Right cardiac atrium (tissue), 5 donors: ENCODE results near the gene CMPK1. TPM values are rescaled to one million over a fixed set of nuclear protein-coding genes. Genes with fewer than 3 reads are reported as not detected.

ENCODE experiments used
- ATAC-seq, 2 donors: fragments of 200-7000 bp; cut with Tn5 transposase; one replicate each; pipeline versions ENCODE4 v1.8.0 to v1.9.1; 2020; ENCODE audit warnings: moderate library complexity in 2 of 2, mild to moderate bottlenecking in 1 of 2
- DNase-seq, 3 donors: peaks; one replicate each; pipeline ENCODE4 v3.0.0-alpha.2; 2020
- H3K27ac ChIP-seq: one replicate; pipeline ENCODE4 v1.5.1; 2013; ENCODE audit warnings: mild to moderate bottlenecking, low read length, control low read depth, moderate library complexity
- H3K27me3 ChIP-seq: one replicate; pipeline ENCODE4 v1.6.1; 2013; ENCODE audit not compliant: control insufficient read depth, insufficient read depth
- H3K4me1 ChIP-seq: one replicate; pipeline ENCODE4 v1.6.1; 2013; ENCODE audit warnings: low read length; ENCODE audit not compliant: control insufficient read depth, insufficient read depth
- H3K4me3 ChIP-seq: one replicate; pipeline ENCODE4 v1.5.1; 2013; ENCODE audit warnings: low read length, control low read depth
- H3K9me3 ChIP-seq: one replicate; pipeline ENCODE4 v1.6.1; 2013; ENCODE audit warnings: low read length; ENCODE audit not compliant: control insufficient read depth
- WGBS: extraction: QIAGEN DNeasy Blood & Tissue Kit; methylation state at CpG from one replicate; pipeline ENCODE4 v1.1.7; 2013; 5-methylcytosine and 5-hydroxymethylcytosine counted together
- intact Hi-C, 4 donors: fragments of 100-400 bp; cut with DNase I; formaldehyde crosslinking; loops; one replicate each; pipeline versions ENCODE4 v1.11.0 to v1.14.0; 2022 to 2023
- polyA plus RNA-seq: library from polyadenylated mRNA; stranded (reverse); fragments of 200-250 nt; gene quantifications from one replicate; pipeline ENCODE4 v1.2.3, GENCODE V29; 2013
- total RNA-seq, 4 donors: library from RNA; stranded (reverse); fragmentation: NEBNext Ultra II Directional; extraction: Animal tissue kit (Norgen Biotek cat#: 25700); gene quantifications; one replicate each; pipeline ENCODE4 v1.2.1, GENCODE V29; 2021
- donor health status: healthy with polysubstance abuse.
- donor health status: DM: no; HTN: yes; CAD: no.
- donor health status: DM: no; HTN: no; CAD: no.
- donor health status: DM: no; HTN: yes; CAD: no; lungs with severe emphysema.
- donor health status: DM: yes; HTN: yes; CAD: no.

Gene CMPK1
- total and polyA plus RNA-seq, 5 donors, result 53.6 to 103 (median 77.5) TPM

DNA sequence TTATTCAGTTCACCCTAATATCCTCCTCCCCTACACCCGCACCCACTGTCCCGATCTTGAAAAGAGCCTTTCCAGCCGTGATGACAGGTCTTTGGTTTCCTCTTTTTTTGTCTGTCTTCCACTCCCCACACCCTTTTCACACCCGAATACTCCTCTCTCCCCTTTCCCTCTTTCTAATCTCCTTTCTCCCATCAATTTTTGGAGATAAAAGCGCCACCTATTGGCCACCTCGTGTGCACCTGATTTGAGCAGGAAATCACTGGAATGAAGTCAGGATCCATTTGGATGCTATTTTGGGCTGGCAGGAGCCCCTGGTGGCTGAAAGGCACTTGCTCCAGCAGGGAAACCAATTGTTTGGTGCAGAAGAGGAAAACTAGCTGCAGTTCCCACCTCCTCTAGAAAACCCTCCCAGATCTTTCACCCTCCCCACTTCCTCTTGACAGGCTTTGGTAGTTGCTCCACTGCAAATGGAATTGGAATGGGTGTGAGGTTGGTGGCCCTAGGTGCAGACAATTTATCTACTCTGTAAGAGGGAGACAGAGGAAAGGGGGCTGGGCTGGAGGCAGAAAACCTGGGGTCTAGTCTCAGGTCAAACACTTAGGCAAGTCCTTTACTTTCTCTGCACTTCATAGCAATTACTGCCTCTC, 90.9 kb downstream of the CMPK1 start:
- peak in 1 of 2 donors; percentile 23 for ATAC-seq
- intact Hi-C loops, result loop anchor here in 2 of 4 donors (10.0 kb wide), 1 partner anchor 240 kb away; no protein-coding TSS in a partner anchor
- 6% methylated on average over 6 of the region's 6 CpGs for WGBS
- peak in 1 of 3 donors; percentile 16 for DNase-seq
- H3K4me1 ChIP-seq, result no peaks in the 10 kb centered on the region
- H3K27ac ChIP-seq, result no peak overlapping the region
- H3K27me3 ChIP-seq, result no peaks in the 10 kb centered on the region
- H3K9me3 ChIP-seq, result no peaks in the 10 kb centered on the region
- no peak overlapping the region for H3K4me3 ChIP-seq

Other genes starting within 250 kb of the CMPK1 start
- not detected for gene CYP4A22, start 196.3 kb upstream of the CMPK1 start, total RNA-seq
- gene CYP4A22, start 196.3 kb upstream of the CMPK1 start, polyA plus RNA-seq, result not detected
- under 1 TPM in 1 of 4 donors, not detected in 3; 0.48 TPM for gene PDZK1IP1, start 143.8 kb upstream of the CMPK1 start, total RNA-seq
- gene PDZK1IP1, start 143.8 kb upstream of the CMPK1 start, polyA plus RNA-seq, result 0.23 TPM
- gene TAL1, start 101.6 kb upstream of the CMPK1 start, total RNA-seq, result 1 to 10 TPM; 3.6 to 3.9 (median 3.9) TPM
- gene TAL1, start 101.6 kb upstream of the CMPK1 start, polyA plus RNA-seq, result 3.3 TPM
- under 1 TPM; 0.88 to 0.94 (median 0.89) TPM for gene STIL, start 19.6 kb upstream of the CMPK1 start, total RNA-seq
- 0.27 TPM for gene STIL, start 19.6 kb upstream of the CMPK1 start, polyA plus RNA-seq
- gene FOXE3, start 82.5 kb downstream of the CMPK1 start, total RNA-seq, result not detected
- not detected for gene FOXE3, start 82.5 kb downstream of the CMPK1 start, polyA plus RNA-seq
- under 1 TPM in 2 of 4 donors, not detected in 2; 0.06 to 0.08 TPM for gene FOXD2, start 104.3 kb downstream of the CMPK1 start, total RNA-seq
- gene FOXD2, start 104.3 kb downstream of the CMPK1 start, polyA plus RNA-seq, result 0.05 TPM